Prostate gland (tissue), 2 donors: Measurements from ENCODE around the gene DSC2. TPM values are rescaled to one million over a fixed set of nuclear protein-coding genes. Genes with fewer than 3 reads are reported as not detected.
A peak's percentile ranks its signal among the peaks of the same experiment; 100 is the strongest.
"Not testable (repeated sequence)": the region's sequence is repeated elsewhere in the genome, so short reads cannot be mapped to it uniquely, and the experiment has no call there.

Source experiments
- DNase-seq: peaks from one replicate; pipeline ENCODE4 v3.0.0-alpha.2; 2019; ENCODE audit warnings: low spot score
- H3K27ac ChIP-seq, 2 donors: fragments of 200-600 bp; sonication (generic); 2 replicates each; pipeline ENCODE4 v1.5.1; 2017 to 2019
- H3K27me3 ChIP-seq: fragments of 200-600 bp; sonication (generic); replicated peaks from 2 replicates; pipeline ENCODE4 v1.5.1; 2019; ENCODE audit not compliant: insufficient read depth
- H3K36me3 ChIP-seq, 2 donors: fragments of 200-600 bp; sonication (generic); 1 replicate in 1 of 2; 2 replicates in 1 of 2; pipeline versions ENCODE4 v1.5.1 to v1.8.1; 2017 to 2019
- H3K4me1 ChIP-seq: fragments of 200-600 bp; sonication (generic); replicated peaks from 2 replicates; pipeline ENCODE4 v1.5.1; 2019
- H3K4me3 ChIP-seq, 2 donors: fragments of 200-600 bp; sonication (generic); 2 replicates each; pipeline ENCODE4 v1.5.1; 2017 to 2019
- H3K9me3 ChIP-seq: fragments of 200-600 bp; sonication (generic); 2 replicates; pipeline ENCODE4 v1.5.1; 2017
- POLR2A ChIP-seq: fragments of 450-650 bp; IDR thresholded peaks from one replicate; pipeline ENCODE4 v1.6.1; 2016; ENCODE audit warnings: antibody characterized with exemption, mild to moderate bottlenecking
- POLR2AphosphoS5 ChIP-seq: sonication (generic); formaldehyde crosslinking; IDR thresholded peaks from one replicate; pipeline ENCODE4 v1.6.1; 2017; ENCODE audit warnings: antibody characterized with exemption
- whole genome bisulfite sequencing: methylation state at CpG from one replicate; pipeline ENCODE4 v1.1.5; 2018; 5-methylcytosine and 5-hydroxymethylcytosine counted together
- intact Hi-C: fragments of 100-400 bp; cut with DNase I; formaldehyde crosslinking; loops from one replicate; pipeline ENCODE4 v1.14.2; 2022
- total RNA-seq, 2 donors: library from RNA; depleted of rRNA; stranded (reverse); fragments of >200 nt; gene quantifications; one replicate each; pipeline ENCODE4 v1.1.0, GENCODE V29; 2016
- TF ChIP-seq, protein P1 (sequence below), 4 experiments: fragments of 200-600 bp in 2 of 4; fragments of 450-650 bp in 2 of 4; sonication (generic) in 2 of 4; IDR thresholded peaks; 1 replicate in 3 of 4; 2 replicates in 1 of 4; pipeline ENCODE4 v1.5.1; 2016 to 2019; ENCODE audit warnings: antibody characterized with exemption in 4 of 4, mild to moderate bottlenecking in 2 of 4, moderate library complexity in 2 of 4

Gene DSC2
- total RNA-seq, 2 donors from 2014 or later, result 8.4 to 29.1 TPM

DNA sequence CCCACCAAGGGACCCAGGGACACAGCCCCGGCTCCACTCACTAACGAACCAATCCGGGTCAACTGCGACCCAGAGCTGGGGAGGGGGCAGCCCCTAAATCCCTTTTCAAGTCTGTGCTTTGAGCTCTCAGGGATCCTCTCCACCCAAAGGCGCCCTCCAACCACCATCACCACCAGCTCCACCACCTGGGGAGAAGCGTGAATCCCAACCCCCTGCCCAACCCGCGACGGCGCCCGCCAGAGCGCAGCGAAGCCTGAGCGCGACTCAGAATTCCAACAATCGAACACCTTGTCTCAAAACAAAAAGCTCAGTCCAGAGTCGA, 60.2 kb downstream of the DSC2 start:
- 2% methylated on average over 17 of the region's 17 CpGs for WGBS
- no peaks in the 10 kb centered on the region for H3K27me3 ChIP-seq
- peak overlapping the region; percentile 65 to 73 for H3K27ac ChIP-seq
- H3K4me1 ChIP-seq, result no peaks in the 10 kb centered on the region
- TF ChIP-seq, protein P1, sequence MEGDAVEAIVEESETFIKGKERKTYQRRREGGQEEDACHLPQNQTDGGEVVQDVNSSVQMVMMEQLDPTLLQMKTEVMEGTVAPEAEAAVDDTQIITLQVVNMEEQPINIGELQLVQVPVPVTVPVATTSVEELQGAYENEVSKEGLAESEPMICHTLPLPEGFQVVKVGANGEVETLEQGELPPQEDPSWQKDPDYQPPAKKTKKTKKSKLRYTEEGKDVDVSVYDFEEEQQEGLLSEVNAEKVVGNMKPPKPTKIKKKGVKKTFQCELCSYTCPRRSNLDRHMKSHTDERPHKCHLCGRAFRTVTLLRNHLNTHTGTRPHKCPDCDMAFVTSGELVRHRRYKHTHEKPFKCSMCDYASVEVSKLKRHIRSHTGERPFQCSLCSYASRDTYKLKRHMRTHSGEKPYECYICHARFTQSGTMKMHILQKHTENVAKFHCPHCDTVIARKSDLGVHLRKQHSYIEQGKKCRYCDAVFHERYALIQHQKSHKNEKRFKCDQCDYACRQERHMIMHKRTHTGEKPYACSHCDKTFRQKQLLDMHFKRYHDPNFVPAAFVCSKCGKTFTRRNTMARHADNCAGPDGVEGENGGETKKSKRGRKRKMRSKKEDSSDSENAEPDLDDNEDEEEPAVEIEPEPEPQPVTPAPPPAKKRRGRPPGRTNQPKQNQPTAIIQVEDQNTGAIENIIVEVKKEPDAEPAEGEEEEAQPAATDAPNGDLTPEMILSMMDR (IDR thresholded peaks at IDR 0.05), result no peak
- TF ChIP-seq POLR2AphosphoS5 (no peak), POLR2A (no peak)
- H3K36me3 ChIP-seq, result no peaks in the 10 kb centered on the region
- peak; percentile 11 for DNase-seq
- H3K9me3 ChIP-seq, result no peaks in the 10 kb centered on the region
- intact Hi-C loops, result loop anchor here (10.0 kb wide), 1 partner anchor 63 kb away; the partner anchor contains the start of gene DSC2
- peak overlapping the region; percentile 33 to 40 for H3K4me3 ChIP-seq

DNA sequence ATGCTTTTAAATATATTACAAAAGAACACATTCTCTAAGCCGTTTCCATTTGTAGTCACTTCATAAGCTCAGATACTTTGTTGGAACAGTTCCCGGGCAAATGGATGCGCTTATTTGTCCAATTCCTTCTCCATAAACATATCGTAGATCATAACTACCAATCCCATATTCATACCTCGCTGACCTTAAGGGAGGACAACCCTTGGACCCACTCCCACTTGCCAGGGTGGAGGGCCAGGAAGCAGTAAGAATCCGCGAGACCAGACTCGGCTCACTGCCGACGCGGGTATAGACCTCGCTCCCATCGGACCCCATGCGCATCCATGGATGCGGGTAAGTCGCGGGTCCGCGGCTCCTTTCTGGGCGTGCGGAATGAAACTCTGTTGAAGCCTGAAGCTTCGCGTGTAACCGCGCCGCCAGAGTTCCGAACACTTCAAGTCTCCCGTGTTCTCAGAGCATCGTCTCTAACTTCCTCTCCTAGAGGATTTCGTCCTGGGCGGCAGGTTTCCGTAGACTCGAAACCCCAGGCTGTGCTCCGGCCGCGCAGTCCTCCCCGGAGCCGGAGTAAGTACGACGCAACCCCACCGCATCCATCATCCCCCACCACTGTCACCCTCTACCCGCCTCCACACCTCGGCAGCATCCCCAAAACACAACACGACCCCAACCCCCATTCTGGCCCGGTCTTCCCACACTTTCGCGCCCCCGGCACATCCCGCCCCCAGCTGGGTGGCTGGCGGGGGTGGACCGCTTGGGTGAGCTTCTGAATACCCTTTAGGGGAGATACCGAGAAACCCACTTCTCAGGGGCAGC, 60.7 kb downstream of the DSC2 start:
- Histone ChIP-seq H3K27me3 (no peaks in the 10 kb centered on the region), H3K27ac (peak overlapping the region; percentile 65 to 73), H3K36me3 (no peaks in the 10 kb centered on the region), H3K9me3 (no peaks in the 10 kb centered on the region), H3K4me1 (no peaks in the 10 kb centered on the region), H3K4me3 (peak overlapping the region; percentile 33 to 40)
- intact Hi-C loops, result loop anchor here (10.0 kb wide), 1 partner anchor 63 kb away; the partner anchor contains the start of gene DSC2
- peak; percentile 14 for DNase-seq
- 1% methylated on average over 52 of the region's 52 CpGs for WGBS
- TF ChIP-seq POLR2AphosphoS5, result no peak
- TF ChIP-seq, protein P1 (IDR thresholded peaks at IDR 0.05), result no peak
- no peak for TF ChIP-seq POLR2A

DNA sequence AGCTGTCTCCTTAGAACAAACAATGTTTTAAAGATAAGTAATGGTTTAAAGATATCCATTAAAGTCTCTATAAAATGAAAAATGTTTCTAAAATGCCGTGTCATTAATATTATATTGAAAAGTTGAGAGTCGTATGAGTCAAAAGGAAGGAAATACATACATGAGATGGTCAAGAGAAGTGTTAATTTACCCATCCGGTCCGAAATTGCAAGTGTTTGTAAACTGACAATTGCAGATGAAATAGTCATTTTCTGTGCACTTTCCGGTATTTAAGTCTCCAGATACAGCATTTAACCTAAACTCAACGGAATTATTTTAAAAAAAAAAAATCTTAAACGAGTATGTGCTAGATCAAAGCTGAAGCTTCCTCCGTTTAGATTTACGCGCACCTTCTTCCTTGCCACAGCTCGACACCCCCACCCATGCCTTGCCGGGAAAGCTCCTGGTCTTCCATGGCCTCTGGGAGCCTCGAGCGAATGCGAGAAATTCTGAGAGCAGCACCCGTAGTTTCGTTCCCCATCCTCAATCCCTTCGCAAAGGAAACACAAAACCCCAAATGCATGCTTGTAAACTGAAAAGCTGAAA, 61.4 kb downstream of the DSC2 start:
- H3K4me1 ChIP-seq, result no peaks in the 10 kb centered on the region
- peak overlapping the region; percentile 65 to 73 for H3K27ac ChIP-seq
- DNase-seq, result peak; percentile 49
- WGBS, result 4% methylated on average over 18 of the region's 18 CpGs
- peak overlapping the region; percentile 33 to 40 for H3K4me3 ChIP-seq
- intact Hi-C loops, result loop anchor here (10.0 kb wide), 1 partner anchor 64 kb away; the partner anchor contains the start of gene DSC2
- TF ChIP-seq, protein P1 (IDR thresholded peaks at IDR 0.05), result no peak
- TF ChIP-seq POLR2AphosphoS5, result no peak
- no peak for TF ChIP-seq POLR2A
- no peaks in the 10 kb centered on the region for H3K36me3 ChIP-seq
- no peaks in the 10 kb centered on the region for H3K27me3 ChIP-seq
- H3K9me3 ChIP-seq, result no peaks in the 10 kb centered on the region

DNA sequence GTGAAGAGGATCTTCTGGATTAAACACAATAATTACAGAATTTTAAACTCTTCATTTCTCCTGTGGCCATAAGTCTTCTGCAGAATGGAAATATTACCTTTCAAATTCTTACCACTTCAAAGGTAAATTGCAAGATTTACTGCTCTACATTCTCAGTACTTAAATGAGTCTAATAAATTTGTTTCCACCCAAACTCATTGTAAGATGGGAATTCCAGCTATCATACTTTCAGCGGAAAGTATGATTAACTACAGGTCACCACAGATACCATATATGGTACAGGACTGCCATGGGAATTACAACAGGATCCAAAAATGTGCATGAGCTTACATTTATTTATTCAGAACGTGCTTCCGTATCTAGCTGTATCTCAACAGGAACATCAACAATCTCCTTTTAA, 62.8 kb downstream of the DSC2 start:
- Histone ChIP-seq H3K9me3 (no peaks in the 10 kb centered on the region), H3K4me3 (no peak overlapping the region), H3K4me1 (no peaks in the 10 kb centered on the region), H3K27me3 (no peaks in the 10 kb centered on the region), H3K36me3 (no peaks in the 10 kb centered on the region), H3K27ac (no peak overlapping the region)
- intact Hi-C loops, result no loop called here
- WGBS, result 61% methylated on average over 3 of the region's 3 CpGs
- no peak for TF ChIP-seq POLR2AphosphoS5
- no peak for TF ChIP-seq POLR2A
- TF ChIP-seq, protein P1 (IDR thresholded peaks at IDR 0.05), result no peak
- no peak for DNase-seq

DNA sequence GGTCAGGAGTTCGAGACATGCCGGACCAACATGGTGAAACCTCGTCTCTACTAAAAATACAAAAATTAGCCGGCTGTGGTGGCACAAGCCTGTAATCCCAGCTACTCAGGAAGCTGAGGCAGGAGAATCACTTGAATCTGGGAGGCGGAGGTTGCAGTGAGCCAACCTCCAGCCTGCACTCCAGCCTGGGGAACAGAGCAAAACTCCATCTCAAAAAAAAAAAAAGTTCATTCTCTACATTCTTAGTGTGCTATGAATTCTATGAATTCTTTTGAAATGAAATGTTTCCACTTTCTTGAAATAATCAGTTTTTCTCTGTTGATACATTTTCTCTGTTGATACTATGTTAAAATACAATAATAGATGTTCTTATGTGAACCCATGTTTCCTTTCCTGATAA, 64.5 kb downstream of the DSC2 start:
- intact Hi-C loops, H3K9me3 ChIP-seq, H3K4me3 ChIP-seq, H3K27me3 ChIP-seq, H3K27ac ChIP-seq, DNase-seq, H3K4me1 ChIP-seq, H3K36me3 ChIP-seq: not testable (repeated sequence)
- WGBS, result 98% methylated on average over 5 of the region's 5 CpGs
